NCI-H524 (cell line): ENCODE data around the gene GVQW3.
"Not testable (repeated sequence)": the region's sequence is repeated elsewhere in the genome, so short reads cannot be mapped to it uniquely, and the experiment has no call there.

Experiments
- DNase-seq, 2 experiments: peaks; one replicate each; lab custom pipeline; 2025; lab: John Stamatoyannopoulos, UW

Gene GVQW3

GRCh38 chr11:76388408-76388807, 7.3 kb downstream of the GVQW3 start:
- no peak for DNase-seq

- DNase-seq, result no peak
Measured at GRCh38 chr11:76391021-76391420, 9.9 kb downstream of the GVQW3 start.

- DNase-seq, result no peak
Measured at GRCh38 chr11:76391811-76392475, 10.8 kb downstream of the GVQW3 start.

GRCh38 chr11:76392870-76393269, 11.7 kb downstream of the GVQW3 start:
- DNase-seq, result no peak

- DNase-seq, result no peak
Measured at GRCh38 chr11:76394411-76394810, 13.3 kb downstream of the GVQW3 start.

- no peak for DNase-seq
Measured at GRCh38 chr11:76395296-76395695, 14.2 kb downstream of the GVQW3 start.

GRCh38 chr11:76397383-76397782, 16.3 kb downstream of the GVQW3 start:
- no peak for DNase-seq

- no peak for DNase-seq
Measured at GRCh38 chr11:76400967-76401366, 19.8 kb downstream of the GVQW3 start.

GRCh38 chr11:76401484-76401883, 20.4 kb downstream of the GVQW3 start:
- not testable (repeated sequence) for DNase-seq

- DNase-seq, result no peak
Measured at GRCh38 chr11:76406359-76406758, 25.2 kb downstream of the GVQW3 start.

GRCh38 chr11:76408171-76408965, 27.2 kb downstream of the GVQW3 start:
- peak in 1 of 2 experiments; percentile 45 for DNase-seq

- no peak for DNase-seq
Measured at GRCh38 chr11:76410851-76411357, 29.8 kb downstream of the GVQW3 start.

- DNase-seq, result no peak
Measured at GRCh38 chr11:76415073-76415472, 34.0 kb downstream of the GVQW3 start.

- peak in 1 of 2 experiments; percentile 18 for DNase-seq
Measured at GRCh38 chr11:76419896-76420295, 38.8 kb downstream of the GVQW3 start.

- no peak for DNase-seq
Measured at GRCh38 chr11:76424379-76424778, 43.3 kb downstream of the GVQW3 start.

- DNase-seq, result no peak
Measured at GRCh38 chr11:76424891-76425290, 43.8 kb downstream of the GVQW3 start.

GRCh38 chr11:76426660-76427059, 45.5 kb downstream of the GVQW3 start:
- DNase-seq, result no peak

GRCh38 chr11:76436020-76436419, 54.9 kb downstream of the GVQW3 start:
- no peak for DNase-seq

GRCh38 chr11:76443268-76443980, 62.3 kb downstream of the GVQW3 start:
- peak in 1 of 2 experiments; percentile 12 for DNase-seq

GRCh38 chr11:76444065-76444383, 62.9 kb downstream of the GVQW3 start:
- no peak for DNase-seq

GRCh38 chr11:76444384-76445120, 63.4 kb downstream of the GVQW3 start, which contains the start of gene EMSY:
Gene EMSY (plus strand): TSS chr11:76445018. CDS start chr11:76446939, 1,921 bp downstream.
- peak; percentile 96 to 99 for DNase-seq
